Esophagus muscularis mucosa (tissue), 4 donors: ENCODE measurements around the gene PTPN1. TPM values are rescaled to one million over a fixed set of nuclear protein-coding genes. Genes with fewer than 3 reads are reported as not detected.

ENCODE experiments used
- DNase-seq: peaks from one replicate; pipeline ENCODE4 v3.0.0-alpha.2; 2017; ENCODE audit errors: extremely low spot score
- H3K27ac ChIP-seq, 4 donors: fragments of 200-600 bp; sonication (generic); replicated peaks in 1 of 4; 1 replicate in 3 of 4; 2 replicates in 1 of 4; pipeline ENCODE4 v1.5.1; 2016 to 2019; ENCODE audit warnings: mild to moderate bottlenecking in 1 of 4
- H3K27me3 ChIP-seq, 4 donors: fragments of 200-600 bp; sonication (generic); one replicate each; pipeline versions ENCODE4 v1.5.1 to v1.6.0; 2016 to 2019
- H3K36me3 ChIP-seq, 4 donors: fragments of 200-600 bp; sonication (generic); one replicate each; pipeline ENCODE4 v1.5.1; 2016 to 2019
- H3K4me1 ChIP-seq, 4 donors: fragments of 200-600 bp; sonication (generic); one replicate each; pipeline ENCODE4 v1.5.1; 2016 to 2019
- H3K4me3 ChIP-seq, 4 donors: fragments of 200-600 bp; sonication (generic); 1 replicate in 2 of 4; 2 replicates in 2 of 4; pipeline ENCODE4 v1.5.1; 2016 to 2019; ENCODE audit warnings: mild to moderate bottlenecking in 4 of 4, moderate library complexity in 1 of 4
- H3K9me3 ChIP-seq, 4 donors: fragments of 200-600 bp; sonication (generic); 1 replicate in 3 of 4; 2 replicates in 1 of 4; pipeline ENCODE4 v1.5.1; 2016 to 2019
- CTCF ChIP-seq, 3 experiments: fragments of 200-600 bp in 2 of 3; fragments of 450-650 bp in 1 of 3; sonication (generic) in 2 of 3; IDR thresholded peaks; one replicate each; pipeline ENCODE4 v1.5.1; 2017 to 2019; ENCODE audit warnings: antibody characterized with exemption in 3 of 3, mild to moderate bottlenecking in 2 of 3, moderate library complexity in 1 of 3
- EP300 ChIP-seq: sonication (generic); formaldehyde crosslinking; IDR thresholded peaks from one replicate; pipeline ENCODE4 v1.6.1; 2017; ENCODE audit warnings: antibody characterized with exemption
- POLR2A ChIP-seq: fragments of 450-650 bp; IDR thresholded peaks from one replicate; pipeline ENCODE4 v1.6.1; 2017; ENCODE audit warnings: antibody characterized with exemption, moderate library complexity, mild to moderate bottlenecking, low read depth
- POLR2AphosphoS5 ChIP-seq, 2 donors: sonication (generic); formaldehyde crosslinking; IDR thresholded peaks; one replicate each; pipeline ENCODE4 v1.6.1; 2017; ENCODE audit warnings: antibody characterized with exemption in 2 of 2
- WGBS: methylation state at CpG from one replicate; pipeline ENCODE4 v1.1.5; 2018; 5-methylcytosine and 5-hydroxymethylcytosine counted together
- intact Hi-C: fragments of 100-400 bp; cut with DNase I; formaldehyde crosslinking; loops from one replicate; pipeline ENCODE4 v1.15.1; 2023
- total RNA-seq, 4 donors: library from RNA; depleted of rRNA; stranded (reverse); fragments of >200 nt; gene quantifications; one replicate each; pipeline versions ENCODE4 v1.1.0 to v1.2.1, GENCODE V29; 2016

Gene PTPN1
- total RNA-seq, 4 donors from 2014 or later, result 21.2 to 49.0 (median 41.0) TPM

- no peaks in the 10 kb centered on the region for H3K36me3 ChIP-seq
- no peak for DNase-seq
- 81% methylated on average over 14 of the region's 14 CpGs for WGBS
- no peak overlapping the region for H3K27ac ChIP-seq
- H3K4me3 ChIP-seq, result no peak overlapping the region
- TF ChIP-seq CTCF (IDR thresholded peaks at IDR 0.05) (no peak), POLR2AphosphoS5 (IDR thresholded peaks at IDR 0.05) (no peak), EP300 (no peak), POLR2A (no peak)
- peaks cover 13 to 42% (median 32%) of the 10 kb centered on the region in 4 donors for H3K4me1 ChIP-seq
- intact Hi-C loops, result no loop called here
- no peaks in the 10 kb centered on the region for H3K27me3 ChIP-seq
- H3K9me3 ChIP-seq, result no peaks in the 10 kb centered on the region
Measured at GRCh38 chr20:50464725-50465650, 45.2 kb upstream of the PTPN1 start.

- Histone ChIP-seq H3K4me1 (peaks cover 7 to 26% (median 17%) of the 10 kb centered on the region in 4 donors), H3K4me3 (no peak overlapping the region), H3K27me3 (no peaks in the 10 kb centered on the region), H3K36me3 (no peaks in the 10 kb centered on the region), H3K9me3 (no peaks in the 10 kb centered on the region), H3K27ac (no peak overlapping the region)
- TF ChIP-seq POLR2A (no peak), EP300 (no peak), CTCF (IDR thresholded peaks at IDR 0.05) (no peak), POLR2AphosphoS5 (IDR thresholded peaks at IDR 0.05) (no peak)
- intact Hi-C loops, result no loop called here
- no peak for DNase-seq
- WGBS, result 77% methylated on average over 6 of the region's 6 CpGs
Measured at GRCh38 chr20:50467174-50467573, 43.0 kb upstream of the PTPN1 start.

- TF ChIP-seq POLR2A (no peak), POLR2AphosphoS5 (IDR thresholded peaks at IDR 0.05) (peak in 1 of 2 donors; percentile 12), CTCF (IDR thresholded peaks at IDR 0.05) (no peak), EP300 (no peak)
- intact Hi-C loops, result no loop called here
- Histone ChIP-seq H3K4me1 (peaks cover 7 to 19% (median 12%) of the 10 kb centered on the region in 4 donors), H3K36me3 (no peaks in the 10 kb centered on the region), H3K9me3 (no peaks in the 10 kb centered on the region), H3K4me3 (no peak overlapping the region), H3K27me3 (no peaks in the 10 kb centered on the region), H3K27ac (no peak overlapping the region)
- DNase-seq, result no peak
- WGBS, result 79% methylated on average over 3 of the region's 3 CpGs
Measured at GRCh38 chr20:50467718-50468356, 42.3 kb upstream of the PTPN1 start.

GRCh38 chr20:50468378-50468798 lies 41.8 kb upstream of the PTPN1 start:
- TF ChIP-seq POLR2AphosphoS5 (IDR thresholded peaks at IDR 0.05) (no peak), CTCF (IDR thresholded peaks at IDR 0.05) (no peak), EP300 (no peak), POLR2A (no peak)
- intact Hi-C loops, result no loop called here
- H3K27ac ChIP-seq, result no peak overlapping the region
- H3K27me3 ChIP-seq, result no peaks in the 10 kb centered on the region
- 70% methylated on average over 2 of the region's 2 CpGs for WGBS
- H3K9me3 ChIP-seq, result no peaks in the 10 kb centered on the region
- H3K36me3 ChIP-seq, result no peaks in the 10 kb centered on the region
- peaks cover 7 to 14% (median 9%) of the 10 kb centered on the region in 4 donors for H3K4me1 ChIP-seq
- no peak overlapping the region for H3K4me3 ChIP-seq
- no peak for DNase-seq
